GM23338 (cell line): ENCODE results near the gene IRS1. TPM values are rescaled to one million over a fixed set of nuclear protein-coding genes. Genes with fewer than 3 reads are reported as not detected.

ENCODE experiments used
- ATAC-seq: fragments of 200-7000 bp; cut with Tn5 transposase; 3 replicates; pipeline ENCODE4 v1.9.1; 2020
- DNase-seq: peaks from one replicate; pipeline ENCODE4 v3.0.0-alpha.2; 2015; ENCODE audit warnings: low spot score
- H2AFZ ChIP-seq: fragments of 200-600 bp; sonication (generic); 2 replicates; pipeline ENCODE4 v1.8.0; 2016; ENCODE audit warnings: antibody characterized with exemption, mild to moderate bottlenecking, moderate library complexity
- H3F3A ChIP-seq: fragments of 200-600 bp; sonication (generic); replicated peaks from 2 replicates; pipeline ENCODE4 v1.8.0; 2017; ENCODE audit warnings: antibody characterized with exemption, mixed run types, low read depth
- H3K27ac ChIP-seq: fragments of 200-600 bp; sonication (generic); 2 replicates; pipeline ENCODE4 v1.6.1; 2016; ENCODE audit warnings: low read depth
- H3K27me3 ChIP-seq: fragments of 200-600 bp; sonication (generic); 2 replicates; pipeline ENCODE4 v1.8.0; 2016; ENCODE audit warnings: mild to moderate bottlenecking, mixed run types, moderate library complexity; ENCODE audit not compliant: insufficient read depth
- H3K36me3 ChIP-seq: fragments of 200-600 bp; sonication (generic); 2 replicates; pipeline ENCODE4 v1.8.0; 2016; ENCODE audit warnings: mild to moderate bottlenecking; ENCODE audit not compliant: insufficient read depth
- H3K4me1 ChIP-seq: fragments of 200-600 bp; sonication (generic); 2 replicates; pipeline ENCODE4 v1.8.0; 2016; ENCODE audit warnings: mild to moderate bottlenecking, moderate library complexity; ENCODE audit not compliant: insufficient read depth
- H3K4me2 ChIP-seq: fragments of 200-600 bp; sonication (generic); 2 replicates; pipeline ENCODE4 v1.7.1; 2017; ENCODE audit warnings: mixed run types
- H3K4me3 ChIP-seq: fragments of 200-600 bp; sonication (generic); 2 replicates; pipeline ENCODE4 v1.6.1; 2016; ENCODE audit warnings: mixed run types
- H3K79me2 ChIP-seq: fragments of 200-600 bp; sonication (generic); replicated peaks from 2 replicates; pipeline ENCODE4 v1.8.0; 2017; ENCODE audit warnings: mild to moderate bottlenecking; ENCODE audit not compliant: insufficient read depth
- H3K9me2 ChIP-seq: fragments of 200-600 bp; sonication (generic); 2 replicates; pipeline ENCODE4 v1.8.0; 2017; ENCODE audit not compliant: insufficient read depth
- H4K20me1 ChIP-seq: fragments of 200-600 bp; sonication (generic); replicated peaks from 2 replicates; pipeline ENCODE4 v1.8.0; 2017; ENCODE audit warnings: mild to moderate bottlenecking; ENCODE audit not compliant: insufficient read depth
- H3K27ac Mint-ChIP-seq: 2 replicates; pipeline ENCODE4 v1.8.0; 2020; ENCODE audit warnings: inconsistent platforms, mild to moderate bottlenecking, moderate library complexity, mixed read lengths
- H3K27me3 Mint-ChIP-seq: 3 replicates; pipeline ENCODE4 v1.8.0; 2022; ENCODE audit warnings: low read depth, mild to moderate bottlenecking, moderate library complexity, mixed read lengths, inconsistent platforms; ENCODE audit not compliant: insufficient read depth, poor library complexity
- H3K36me3 Mint-ChIP-seq: 3 replicates; pipeline ENCODE4 v1.8.0; 2021; ENCODE audit warnings: low read depth, mild to moderate bottlenecking, inconsistent platforms, moderate library complexity, mixed read lengths
- H3K4me1 Mint-ChIP-seq: 3 replicates; pipeline ENCODE4 v1.8.0; 2020; ENCODE audit warnings: mild to moderate bottlenecking, inconsistent platforms, mixed read lengths
- H3K4me3 Mint-ChIP-seq: 3 replicates; pipeline ENCODE4 v1.8.0; 2021; ENCODE audit warnings: moderate library complexity, mild to moderate bottlenecking, inconsistent platforms, mixed read lengths
- H3K9me3 Mint-ChIP-seq: 3 replicates; pipeline ENCODE4 v1.8.0; 2020; ENCODE audit warnings: moderate library complexity, mild to moderate bottlenecking, inconsistent platforms, mixed read lengths
- CREB1 ChIP-seq: fragments of 250-450 bp; sonication (Bioruptor Pico); IDR thresholded peaks from 2 replicates; pipeline ENCODE4 v1.5.0; 2020; ENCODE audit warnings: low read depth, mild to moderate bottlenecking, moderate library complexity
- EZH2 ChIP-seq: fragments of 200-600 bp; sonication (generic); IDR thresholded peaks from one replicate; pipeline ENCODE4 v1.8.0; 2017; ENCODE audit warnings: antibody characterized with exemption, mild to moderate bottlenecking, low read depth; ENCODE audit not compliant: unreplicated experiment
- EZH2phosphoT487 ChIP-seq: fragments of 200-600 bp; sonication (generic); IDR thresholded peaks from one replicate; pipeline ENCODE4 v1.8.1; 2018; ENCODE audit warnings: antibody characterized with exemption; ENCODE audit not compliant: unreplicated experiment
- JUNB ChIP-seq: IDR thresholded peaks from one replicate; pipeline ENCODE4 v1.6.1; 2016; ENCODE audit warnings: antibody characterized with exemption; ENCODE audit not compliant: unreplicated experiment
- NANOG ChIP-seq: IDR thresholded peaks from 2 replicates; pipeline ENCODE4 v1.6.1; 2016; ENCODE audit warnings: antibody characterized with exemption, borderline replicate concordance
- POLR2AphosphoS5 ChIP-seq: IDR thresholded peaks from 2 replicates; pipeline ENCODE4 v1.6.1; 2016; ENCODE audit warnings: antibody characterized with exemption, low read depth
- STAT1 ChIP-seq: IDR thresholded peaks from one replicate; pipeline ENCODE4 v1.6.1; 2016; ENCODE audit warnings: antibody characterized with exemption; ENCODE audit not compliant: unreplicated experiment
- ZNF114 ChIP-seq: fragments of 250-450 bp; sonication (Bioruptor Pico); IDR thresholded peaks from 2 replicates; pipeline ENCODE4 v1.5.0; 2020; ENCODE audit warnings: mild to moderate bottlenecking, moderate library complexity
- ZNF331 ChIP-seq: fragments of 250-450 bp; sonication (Bioruptor Pico); IDR thresholded peaks from 2 replicates; pipeline ENCODE4 v1.5.0; 2020; ENCODE audit warnings: low read depth, mild to moderate bottlenecking, moderate library complexity
- polyA plus RNA-seq: library from polyadenylated mRNA; unstranded; fragments of >200 nt; fragmentation: Nextera tagmentation; extraction: Ambion mirVana; gene quantifications from 2 replicates; pipeline ENCODE4 v1.2.1, GENCODE V29; 2016
- total RNA-seq: library from RNA; depleted of rRNA; stranded (reverse); fragments of >200 nt; shearing (Covaris generic); gene quantifications from 2 replicates; pipeline ENCODE4 v1.2.3, GENCODE V29; 2014
- TF ChIP-seq, protein P1 (sequence below), 2 experiments: fragments of 200-600 bp in 1 of 2; sonication (generic) in 1 of 2; conservative IDR thresholded peaks; 2 replicates each; pipeline versions ENCODE4 v1.5.1 to v1.6.1; 2016 to 2017; ENCODE audit warnings: antibody characterized with exemption in 2 of 2, low read depth in 2 of 2, mild to moderate bottlenecking in 2 of 2, moderate library complexity in 1 of 2
- TF ChIP-seq, protein P2 (sequence below): IDR thresholded peaks from one replicate; pipeline ENCODE4 v1.6.1; 2018; ENCODE audit warnings: antibody characterized with exemption; ENCODE audit not compliant: unreplicated experiment
- TF ChIP-seq, protein P3 (sequence below): IDR thresholded peaks from 2 replicates; pipeline ENCODE4 v1.6.1; 2016; ENCODE audit warnings: antibody characterized with exemption
- TF ChIP-seq, protein P4 (sequence below): fragments of 250-450 bp; sonication (Bioruptor Pico); IDR thresholded peaks from 2 replicates; pipeline ENCODE4 v1.5.0; 2020; ENCODE audit warnings: mild to moderate bottlenecking, moderate library complexity

The IRS1 gene
- total and polyA plus RNA-seq, 2 experiments from 2014 or later, result 6.9 to 26.2 TPM

DNA sequence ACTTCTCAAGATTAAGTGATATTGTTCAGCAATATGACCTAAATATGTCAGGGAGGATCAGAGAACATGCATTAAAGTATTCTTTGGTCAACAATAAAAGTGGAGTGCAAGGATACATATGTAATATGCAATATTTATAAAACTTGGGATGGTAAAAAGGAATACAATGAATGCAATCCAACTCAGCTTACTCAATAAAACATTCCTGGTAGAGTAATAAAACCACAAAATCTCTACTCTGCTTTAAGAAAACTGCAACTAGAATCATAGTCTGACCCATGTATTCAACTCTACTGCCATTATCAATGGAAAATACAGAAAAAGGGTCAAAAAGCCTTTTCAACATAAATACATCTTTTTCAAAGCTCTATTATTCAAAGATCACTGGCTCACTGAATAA is 11.6 kb downstream of the IRS1 start:
- H3F3A ChIP-seq, result peaks cover 5% of the 10 kb centered on the region; the same call in 1 of the 2 replicates
- peaks cover 3% of the 10 kb centered on the region; the same call in 1 of the 3 replicates for H3K9me3 Mint-ChIP-seq
- H3K36me3 ChIP-seq, result peaks cover 4% of the 10 kb centered on the region; the same call in 1 of the 2 replicates
- H3K27ac ChIP-seq, result no peak overlapping the region
- TF ChIP-seq, protein P1, sequence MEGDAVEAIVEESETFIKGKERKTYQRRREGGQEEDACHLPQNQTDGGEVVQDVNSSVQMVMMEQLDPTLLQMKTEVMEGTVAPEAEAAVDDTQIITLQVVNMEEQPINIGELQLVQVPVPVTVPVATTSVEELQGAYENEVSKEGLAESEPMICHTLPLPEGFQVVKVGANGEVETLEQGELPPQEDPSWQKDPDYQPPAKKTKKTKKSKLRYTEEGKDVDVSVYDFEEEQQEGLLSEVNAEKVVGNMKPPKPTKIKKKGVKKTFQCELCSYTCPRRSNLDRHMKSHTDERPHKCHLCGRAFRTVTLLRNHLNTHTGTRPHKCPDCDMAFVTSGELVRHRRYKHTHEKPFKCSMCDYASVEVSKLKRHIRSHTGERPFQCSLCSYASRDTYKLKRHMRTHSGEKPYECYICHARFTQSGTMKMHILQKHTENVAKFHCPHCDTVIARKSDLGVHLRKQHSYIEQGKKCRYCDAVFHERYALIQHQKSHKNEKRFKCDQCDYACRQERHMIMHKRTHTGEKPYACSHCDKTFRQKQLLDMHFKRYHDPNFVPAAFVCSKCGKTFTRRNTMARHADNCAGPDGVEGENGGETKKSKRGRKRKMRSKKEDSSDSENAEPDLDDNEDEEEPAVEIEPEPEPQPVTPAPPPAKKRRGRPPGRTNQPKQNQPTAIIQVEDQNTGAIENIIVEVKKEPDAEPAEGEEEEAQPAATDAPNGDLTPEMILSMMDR (conservative IDR thresholded peaks at IDR 0.05; ENCODE audit: low read depth in 2 of 2), result no peak
- no peak for TF ChIP-seq JUNB
- TF ChIP-seq, protein P2, sequence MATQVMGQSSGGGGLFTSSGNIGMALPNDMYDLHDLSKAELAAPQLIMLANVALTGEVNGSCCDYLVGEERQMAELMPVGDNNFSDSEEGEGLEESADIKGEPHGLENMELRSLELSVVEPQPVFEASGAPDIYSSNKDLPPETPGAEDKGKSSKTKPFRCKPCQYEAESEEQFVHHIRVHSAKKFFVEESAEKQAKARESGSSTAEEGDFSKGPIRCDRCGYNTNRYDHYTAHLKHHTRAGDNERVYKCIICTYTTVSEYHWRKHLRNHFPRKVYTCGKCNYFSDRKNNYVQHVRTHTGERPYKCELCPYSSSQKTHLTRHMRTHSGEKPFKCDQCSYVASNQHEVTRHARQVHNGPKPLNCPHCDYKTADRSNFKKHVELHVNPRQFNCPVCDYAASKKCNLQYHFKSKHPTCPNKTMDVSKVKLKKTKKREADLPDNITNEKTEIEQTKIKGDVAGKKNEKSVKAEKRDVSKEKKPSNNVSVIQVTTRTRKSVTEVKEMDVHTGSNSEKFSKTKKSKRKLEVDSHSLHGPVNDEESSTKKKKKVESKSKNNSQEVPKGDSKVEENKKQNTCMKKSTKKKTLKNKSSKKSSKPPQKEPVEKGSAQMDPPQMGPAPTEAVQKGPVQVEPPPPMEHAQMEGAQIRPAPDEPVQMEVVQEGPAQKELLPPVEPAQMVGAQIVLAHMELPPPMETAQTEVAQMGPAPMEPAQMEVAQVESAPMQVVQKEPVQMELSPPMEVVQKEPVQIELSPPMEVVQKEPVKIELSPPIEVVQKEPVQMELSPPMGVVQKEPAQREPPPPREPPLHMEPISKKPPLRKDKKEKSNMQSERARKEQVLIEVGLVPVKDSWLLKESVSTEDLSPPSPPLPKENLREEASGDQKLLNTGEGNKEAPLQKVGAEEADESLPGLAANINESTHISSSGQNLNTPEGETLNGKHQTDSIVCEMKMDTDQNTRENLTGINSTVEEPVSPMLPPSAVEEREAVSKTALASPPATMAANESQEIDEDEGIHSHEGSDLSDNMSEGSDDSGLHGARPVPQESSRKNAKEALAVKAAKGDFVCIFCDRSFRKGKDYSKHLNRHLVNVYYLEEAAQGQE, result no peak
- TF ChIP-seq ZNF114 (CRISPR knock-in tag), result no peak
- TF ChIP-seq, protein P3, sequence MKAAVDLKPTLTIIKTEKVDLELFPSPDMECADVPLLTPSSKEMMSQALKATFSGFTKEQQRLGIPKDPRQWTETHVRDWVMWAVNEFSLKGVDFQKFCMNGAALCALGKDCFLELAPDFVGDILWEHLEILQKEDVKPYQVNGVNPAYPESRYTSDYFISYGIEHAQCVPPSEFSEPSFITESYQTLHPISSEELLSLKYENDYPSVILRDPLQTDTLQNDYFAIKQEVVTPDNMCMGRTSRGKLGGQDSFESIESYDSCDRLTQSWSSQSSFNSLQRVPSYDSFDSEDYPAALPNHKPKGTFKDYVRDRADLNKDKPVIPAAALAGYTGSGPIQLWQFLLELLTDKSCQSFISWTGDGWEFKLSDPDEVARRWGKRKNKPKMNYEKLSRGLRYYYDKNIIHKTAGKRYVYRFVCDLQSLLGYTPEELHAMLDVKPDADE, result no peak
- TF ChIP-seq NANOG, result no peak
- TF ChIP-seq EZH2phosphoT487, result no peak
- no peak for TF ChIP-seq POLR2AphosphoS5
- TF ChIP-seq, protein P4, sequence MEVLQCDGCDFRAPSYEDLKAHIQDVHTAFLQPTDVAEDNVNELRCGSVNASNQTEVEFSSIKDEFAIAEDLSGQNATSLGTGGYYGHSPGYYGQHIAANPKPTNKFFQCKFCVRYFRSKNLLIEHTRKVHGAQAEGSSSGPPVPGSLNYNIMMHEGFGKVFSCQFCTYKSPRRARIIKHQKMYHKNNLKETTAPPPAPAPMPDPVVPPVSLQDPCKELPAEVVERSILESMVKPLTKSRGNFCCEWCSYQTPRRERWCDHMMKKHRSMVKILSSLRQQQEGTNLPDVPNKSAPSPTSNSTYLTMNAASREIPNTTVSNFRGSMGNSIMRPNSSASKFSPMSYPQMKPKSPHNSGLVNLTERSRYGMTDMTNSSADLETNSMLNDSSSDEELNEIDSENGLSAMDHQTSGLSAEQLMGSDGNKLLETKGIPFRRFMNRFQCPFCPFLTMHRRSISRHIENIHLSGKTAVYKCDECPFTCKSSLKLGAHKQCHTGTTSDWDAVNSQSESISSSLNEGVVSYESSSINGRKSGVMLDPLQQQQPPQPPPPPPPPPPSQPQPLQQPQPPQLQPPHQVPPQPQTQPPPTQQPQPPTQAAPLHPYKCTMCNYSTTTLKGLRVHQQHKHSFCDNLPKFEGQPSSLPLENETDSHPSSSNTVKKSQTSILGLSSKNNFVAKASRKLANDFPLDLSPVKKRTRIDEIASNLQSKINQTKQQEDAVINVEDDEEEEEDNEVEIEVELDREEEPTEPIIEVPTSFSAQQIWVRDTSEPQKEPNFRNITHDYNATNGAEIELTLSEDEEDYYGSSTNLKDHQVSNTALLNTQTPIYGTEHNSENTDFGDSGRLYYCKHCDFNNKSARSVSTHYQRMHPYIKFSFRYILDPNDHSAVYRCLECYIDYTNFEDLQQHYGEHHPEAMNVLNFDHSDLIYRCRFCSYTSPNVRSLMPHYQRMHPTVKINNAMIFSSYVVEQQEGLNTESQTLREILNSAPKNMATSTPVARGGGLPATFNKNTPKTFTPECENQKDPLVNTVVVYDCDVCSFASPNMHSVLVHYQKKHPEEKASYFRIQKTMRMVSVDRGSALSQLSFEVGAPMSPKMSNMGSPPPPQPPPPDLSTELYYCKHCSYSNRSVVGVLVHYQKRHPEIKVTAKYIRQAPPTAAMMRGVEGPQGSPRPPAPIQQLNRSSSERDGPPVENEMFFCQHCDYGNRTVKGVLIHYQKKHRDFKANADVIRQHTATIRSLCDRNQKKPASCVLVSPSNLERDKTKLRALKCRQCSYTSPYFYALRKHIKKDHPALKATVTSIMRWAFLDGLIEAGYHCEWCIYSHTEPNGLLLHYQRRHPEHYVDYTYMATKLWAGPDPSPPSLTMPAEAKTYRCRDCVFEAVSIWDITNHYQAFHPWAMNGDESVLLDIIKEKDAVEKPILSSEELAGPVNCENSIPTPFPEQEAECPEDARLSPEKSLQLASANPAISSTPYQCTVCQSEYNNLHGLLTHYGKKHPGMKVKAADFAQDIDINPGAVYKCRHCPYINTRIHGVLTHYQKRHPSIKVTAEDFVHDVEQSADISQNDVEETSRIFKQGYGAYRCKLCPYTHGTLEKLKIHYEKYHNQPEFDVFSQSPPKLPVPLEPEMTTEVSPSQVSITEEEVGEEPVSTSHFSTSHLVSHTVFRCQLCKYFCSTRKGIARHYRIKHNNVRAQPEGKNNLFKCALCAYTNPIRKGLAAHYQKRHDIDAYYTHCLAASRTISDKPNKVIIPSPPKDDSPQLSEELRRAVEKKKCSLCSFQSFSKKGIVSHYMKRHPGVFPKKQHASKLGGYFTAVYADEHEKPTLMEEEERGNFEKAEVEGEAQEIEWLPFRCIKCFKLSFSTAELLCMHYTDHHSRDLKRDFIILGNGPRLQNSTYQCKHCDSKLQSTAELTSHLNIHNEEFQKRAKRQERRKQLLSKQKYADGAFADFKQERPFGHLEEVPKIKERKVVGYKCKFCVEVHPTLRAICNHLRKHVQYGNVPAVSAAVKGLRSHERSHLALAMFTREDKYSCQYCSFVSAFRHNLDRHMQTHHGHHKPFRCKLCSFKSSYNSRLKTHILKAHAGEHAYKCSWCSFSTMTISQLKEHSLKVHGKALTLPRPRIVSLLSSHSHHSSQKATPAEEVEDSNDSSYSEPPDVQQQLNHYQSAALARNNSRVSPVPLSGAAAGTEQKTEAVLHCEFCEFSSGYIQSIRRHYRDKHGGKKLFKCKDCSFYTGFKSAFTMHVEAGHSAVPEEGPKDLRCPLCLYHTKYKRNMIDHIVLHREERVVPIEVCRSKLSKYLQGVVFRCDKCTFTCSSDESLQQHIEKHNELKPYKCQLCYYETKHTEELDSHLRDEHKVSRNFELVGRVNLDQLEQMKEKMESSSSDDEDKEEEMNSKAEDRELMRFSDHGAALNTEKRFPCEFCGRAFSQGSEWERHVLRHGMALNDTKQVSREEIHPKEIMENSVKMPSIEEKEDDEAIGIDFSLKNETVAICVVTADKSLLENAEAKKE (CRISPR knock-in tag), result no peak
- TF ChIP-seq ZNF331 (CRISPR knock-in tag), result no peak
- TF ChIP-seq CREB1 (CRISPR knock-in tag), result no peak
- no peak for TF ChIP-seq STAT1
- TF ChIP-seq EZH2, result no peak
- H3K4me2 ChIP-seq, result no peak overlapping the region
- peaks cover 29% of the 10 kb centered on the region; the same call in 2 of the 3 replicates for H3K36me3 Mint-ChIP-seq
- peaks cover 28% of the 10 kb centered on the region for H3K4me1 Mint-ChIP-seq
- no peak overlapping the region for H2AFZ ChIP-seq
- H3K79me2 ChIP-seq, result peaks cover 81% of the 10 kb centered on the region
- H4K20me1 ChIP-seq, result 0 out of 2 replicates have a peak, but pooled peaks cover 4% of the 10 kb centered on the region
- peaks cover 31% of the 10 kb centered on the region for H3K4me1 ChIP-seq
- ATAC-seq, result no peak
- no peaks in the 10 kb centered on the region for H3K9me2 ChIP-seq
- H3K27ac Mint-ChIP-seq, result no peak overlapping the region
- no peak overlapping the region for H3K4me3 Mint-ChIP-seq
- no peaks in the 10 kb centered on the region for H3K27me3 ChIP-seq
- peaks cover 6% of the 10 kb centered on the region for H3K27me3 Mint-ChIP-seq
- no peak overlapping the region for H3K4me3 ChIP-seq
- DNase-seq, result no peak
